WTC11 (cell line): ENCODE measurements around the gene GOLGA2. TPM values are rescaled to one million over a fixed set of nuclear protein-coding genes. Genes with fewer than 3 reads are reported as not detected.

Experiments used
- ATAC-seq: fragments of 200-7000 bp; cut with Tn5 transposase; 2 replicates; pipeline ENCODE4 v1.10.0; 2021; ENCODE audit warnings: mild to moderate bottlenecking, moderate library complexity
- CTCF ChIA-PET: fragments of 300-600 bp; sonication (Branson Sonifier 250); formaldehyde crosslinking; loops from one replicate; lab custom pipeline; 2021; ENCODE audit warnings: antibody characterized with exemption; lab: Charles Lee
- POLR2A ChIA-PET: fragments of 350-600 bp; sonication (Branson Sonifier 250); formaldehyde crosslinking; loops from one replicate; lab custom pipeline; 2021; ENCODE audit warnings: antibody characterized with exemption; lab: Charles Lee
- DNase-seq: peaks from one replicate; pipeline ENCODE4 v3.0.0; 2021; ENCODE audit warnings: low spot score
- H3K27ac Mint-ChIP-seq: 2 replicates; pipeline ENCODE4 v1.8.0; 2021; ENCODE audit warnings: mixed read lengths
- H3K27me3 Mint-ChIP-seq: 2 replicates; pipeline ENCODE4 v1.8.0; 2021; ENCODE audit warnings: low read depth, mild to moderate bottlenecking, moderate library complexity, mixed read lengths
- H3K36me3 Mint-ChIP-seq: 2 replicates; pipeline ENCODE4 v1.8.0; 2021; ENCODE audit warnings: mixed read lengths
- H3K4me1 Mint-ChIP-seq: 2 replicates; pipeline ENCODE4 v1.8.0; 2022; ENCODE audit warnings: mixed read lengths
- H3K4me3 Mint-ChIP-seq: 2 replicates; pipeline ENCODE4 v1.8.0; 2021; ENCODE audit warnings: mild to moderate bottlenecking, moderate library complexity, mixed read lengths
- H3K9me3 Mint-ChIP-seq: 2 replicates; pipeline ENCODE4 v1.8.0; 2021; ENCODE audit warnings: mixed read lengths
- ATF3 ChIP-seq: sonication (generic); formaldehyde crosslinking; conservative IDR thresholded peaks from 2 replicates; pipeline ENCODE4 v1.8.1; 2022; ENCODE audit warnings: mild to moderate bottlenecking, missing genetic modification reagents
- CBFB ChIP-seq: sonication (generic); formaldehyde crosslinking; IDR thresholded peaks from 2 replicates; pipeline ENCODE4 v1.8.1; 2022; ENCODE audit warnings: mild to moderate bottlenecking, low read depth, missing genetic modification reagents
- E2F4 ChIP-seq: sonication (generic); formaldehyde crosslinking; IDR thresholded peaks from 2 replicates; pipeline ENCODE4 v1.8.1; 2022; ENCODE audit warnings: low read depth, mild to moderate bottlenecking, moderate library complexity, missing genetic modification reagents, borderline replicate concordance
- EMX1 ChIP-seq: fragments of 250-450 bp; sonication (Bioruptor Pico); IDR thresholded peaks from 2 replicates; pipeline ENCODE4 v1.8.0; 2021; ENCODE audit warnings: mild to moderate bottlenecking
- HMGA2 ChIP-seq: fragments of 250-450 bp; sonication (Bioruptor Pico); IDR thresholded peaks from 2 replicates; pipeline ENCODE4 v1.4.0; 2021; ENCODE audit warnings: mild to moderate bottlenecking, moderate library complexity
- IRF1 ChIP-seq: sonication (generic); formaldehyde crosslinking; IDR thresholded peaks from 2 replicates; pipeline ENCODE4 v1.8.0; 2023; ENCODE audit warnings: missing genetic modification reagents
- JAZF1 ChIP-seq: fragments of 250-450 bp; sonication (Bioruptor Pico); IDR thresholded peaks from 2 replicates; pipeline ENCODE4 v1.9.0; 2021; ENCODE audit warnings: moderate library complexity, mild to moderate bottlenecking, inconsistent platforms
- MAX ChIP-seq: sonication (generic); formaldehyde crosslinking; IDR thresholded peaks from 2 replicates; pipeline ENCODE4 v1.8.0; 2022; ENCODE audit warnings: mild to moderate bottlenecking, missing genetic modification reagents
- MLX ChIP-seq: sonication (generic); formaldehyde crosslinking; IDR thresholded peaks from 2 replicates; pipeline ENCODE4 v1.8.1; 2023; ENCODE audit warnings: mild to moderate bottlenecking, missing genetic modification reagents, moderate library complexity
- MXD4 ChIP-seq: fragments of 250-450 bp; sonication (Bioruptor Pico); IDR thresholded peaks from 2 replicates; pipeline ENCODE4 v1.8.0; 2021; ENCODE audit warnings: mild to moderate bottlenecking, moderate library complexity, borderline replicate concordance
- NR1H2 ChIP-seq: sonication (generic); formaldehyde crosslinking; IDR thresholded peaks from 2 replicates; pipeline ENCODE4 v1.9.0; 2021; ENCODE audit warnings: mild to moderate bottlenecking, moderate library complexity, missing genetic modification reagents
- OVOL2 ChIP-seq: fragments of 250-450 bp; sonication (Bioruptor Pico); IDR thresholded peaks from 2 replicates; pipeline ENCODE4 v1.9.0; 2021; ENCODE audit warnings: mild to moderate bottlenecking, borderline replicate concordance
- ZBTB43 ChIP-seq: sonication (generic); formaldehyde crosslinking; IDR thresholded peaks from 2 replicates; pipeline ENCODE4 v1.8.1; 2023; ENCODE audit warnings: mild to moderate bottlenecking, missing genetic modification reagents
- ZNF281 ChIP-seq: sonication (generic); formaldehyde crosslinking; IDR thresholded peaks from 2 replicates; pipeline ENCODE4 v1.8.0; 2023; ENCODE audit warnings: mild to moderate bottlenecking, missing genetic modification reagents
- ZNF317 ChIP-seq: sonication (generic); formaldehyde crosslinking; IDR thresholded peaks from 2 replicates; pipeline ENCODE4 v1.8.1; 2023; ENCODE audit warnings: low read depth, mild to moderate bottlenecking, moderate library complexity, missing genetic modification reagents, borderline replicate concordance
- ZNF425 ChIP-seq: fragments of 250-450 bp; sonication (Bioruptor Pico); conservative IDR thresholded peaks from 2 replicates; pipeline ENCODE4 v1.9.0; 2021; ENCODE audit warnings: mild to moderate bottlenecking
- ZNF512 ChIP-seq: sonication (generic); formaldehyde crosslinking; IDR thresholded peaks from 2 replicates; pipeline ENCODE4 v1.8.1; 2022; ENCODE audit warnings: missing genetic modification reagents, borderline replicate concordance
- total RNA-seq: library from RNA; stranded (reverse); gene quantifications from 3 replicates; pipeline ENCODE4 v1.2.3, GENCODE V29; 2021

The GOLGA2 gene
- total RNA-seq, 1 experiment from 2014 or later: 66.3 TPM

- ChIA-PET CTCF (interaction anchor here (0.6 to 3.6 kb wide), 4 partner anchors 9 to 254 kb away, joined by 3 to 49 read pairs (median 3); partner anchors contain the start of gene CERCAM), POLR2A (no interaction called here)
- Mint-ChIP-seq H3K27ac (no peak overlapping the region), H3K9me3 (no peaks in the 10 kb centered on the region), H3K4me3 (no peak overlapping the region), H3K36me3 (no peaks in the 10 kb centered on the region), H3K27me3 (peaks cover 2% of the 10 kb centered on the region; the same call in 1 of the 2 replicates), H3K4me1 (no peaks in the 10 kb centered on the region)
- ATAC-seq (no peak), DNase-seq (no peak)
- TF ChIP-seq CBFB (no peak), IRF1 (CRISPR knock-in tag) (no peak), OVOL2 (CRISPR knock-in tag) (no peak), ZNF317 (CRISPR knock-in tag) (no peak), E2F4 (CRISPR knock-in tag) (no peak)
Observed at GRCh38 chr9:128297221-128297773, 21.5 kb upstream of the GOLGA2 start.

- peaks cover 2% of the 10 kb centered on the region; the same call in 1 of the 2 replicates for H3K27me3 Mint-ChIP-seq
- DNase-seq (no peak), ATAC-seq (no peak)
- peak overlapping the region; percentile 23; the same call in 1 of the 2 replicates for H3K27ac Mint-ChIP-seq
- H3K9me3 Mint-ChIP-seq: no peaks in the 10 kb centered on the region
- H3K4me3 Mint-ChIP-seq: no peak overlapping the region
- H3K4me1 Mint-ChIP-seq: no peaks in the 10 kb centered on the region
- ChIA-PET CTCF (interaction anchor here (0.6 to 3.6 kb wide), 8 partner anchors 8 to 313 kb away, joined by 3 to 49 read pairs (median 7); no protein-coding TSS in a partner anchor), POLR2A (no interaction called here)
- H3K36me3 Mint-ChIP-seq: no peaks in the 10 kb centered on the region
- TF ChIP-seq JAZF1 (no peak), MXD4 (CRISPR knock-in tag) (no peak), ATF3 (CRISPR knock-in tag) (no peak), ZNF425 (no peak), MAX (CRISPR knock-in tag) (no peak), ZBTB43 (CRISPR knock-in tag) (no peak), ZNF512 (no peak), HMGA2 (CRISPR knock-in tag) (no peak), ZNF281 (CRISPR knock-in tag) (no peak), MLX (CRISPR knock-in tag) (no peak), EMX1 (CRISPR knock-in tag) (no peak), NR1H2 (no peak)
Observed at GRCh38 chr9:128296340-128297220, 20.8 kb upstream of the GOLGA2 start.
